ENCODE results near the gene TICRR.

TICRR gene

DNA sequence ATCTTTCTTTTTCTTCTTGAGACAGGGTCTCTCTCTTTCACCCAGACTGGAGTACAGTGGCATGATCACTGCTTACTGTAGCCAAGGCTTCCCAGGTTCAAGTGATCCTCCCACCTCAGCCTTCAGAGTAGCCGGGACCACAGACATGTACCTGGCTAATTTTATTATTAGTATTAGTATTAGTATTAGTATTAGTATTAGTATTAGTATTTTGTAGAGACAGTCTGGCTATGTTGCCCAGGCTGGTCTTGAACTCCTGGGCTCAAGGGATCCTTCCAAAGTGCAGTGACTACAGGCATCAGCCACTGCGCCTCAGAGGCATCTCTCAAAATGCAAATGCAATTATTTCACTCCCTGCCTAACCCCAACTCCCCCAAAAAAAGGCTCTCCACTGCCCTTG lies 78.3 kb downstream of the TICRR start:
- no peak for DNase-seq (ENCODE audit: low read depth, low spot score)

DNA sequence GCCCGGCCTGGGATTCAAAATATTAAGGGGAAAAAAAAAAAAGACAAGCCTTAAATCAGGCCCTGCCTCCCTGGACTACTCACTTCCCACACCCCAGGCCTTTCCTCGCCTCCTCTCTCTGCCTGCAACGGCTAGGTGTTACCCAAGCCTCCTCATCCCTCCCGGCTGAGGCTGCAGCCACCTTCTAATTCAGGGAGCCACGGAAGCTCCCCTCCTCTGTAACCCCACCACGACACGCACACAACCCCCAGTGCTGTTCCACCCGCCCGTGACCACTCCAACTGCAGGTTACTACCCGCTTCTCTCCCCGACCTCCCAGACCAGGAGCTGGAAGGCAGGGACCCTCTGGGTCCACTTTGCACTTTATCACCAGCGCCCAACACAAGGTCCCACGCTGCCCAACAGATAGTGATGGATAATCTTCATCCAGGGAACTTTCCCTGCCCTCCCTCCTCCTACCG lies 79.1 kb downstream of the TICRR start:
- no peak for DNase-seq (ENCODE audit: low read depth, low spot score)

DNA sequence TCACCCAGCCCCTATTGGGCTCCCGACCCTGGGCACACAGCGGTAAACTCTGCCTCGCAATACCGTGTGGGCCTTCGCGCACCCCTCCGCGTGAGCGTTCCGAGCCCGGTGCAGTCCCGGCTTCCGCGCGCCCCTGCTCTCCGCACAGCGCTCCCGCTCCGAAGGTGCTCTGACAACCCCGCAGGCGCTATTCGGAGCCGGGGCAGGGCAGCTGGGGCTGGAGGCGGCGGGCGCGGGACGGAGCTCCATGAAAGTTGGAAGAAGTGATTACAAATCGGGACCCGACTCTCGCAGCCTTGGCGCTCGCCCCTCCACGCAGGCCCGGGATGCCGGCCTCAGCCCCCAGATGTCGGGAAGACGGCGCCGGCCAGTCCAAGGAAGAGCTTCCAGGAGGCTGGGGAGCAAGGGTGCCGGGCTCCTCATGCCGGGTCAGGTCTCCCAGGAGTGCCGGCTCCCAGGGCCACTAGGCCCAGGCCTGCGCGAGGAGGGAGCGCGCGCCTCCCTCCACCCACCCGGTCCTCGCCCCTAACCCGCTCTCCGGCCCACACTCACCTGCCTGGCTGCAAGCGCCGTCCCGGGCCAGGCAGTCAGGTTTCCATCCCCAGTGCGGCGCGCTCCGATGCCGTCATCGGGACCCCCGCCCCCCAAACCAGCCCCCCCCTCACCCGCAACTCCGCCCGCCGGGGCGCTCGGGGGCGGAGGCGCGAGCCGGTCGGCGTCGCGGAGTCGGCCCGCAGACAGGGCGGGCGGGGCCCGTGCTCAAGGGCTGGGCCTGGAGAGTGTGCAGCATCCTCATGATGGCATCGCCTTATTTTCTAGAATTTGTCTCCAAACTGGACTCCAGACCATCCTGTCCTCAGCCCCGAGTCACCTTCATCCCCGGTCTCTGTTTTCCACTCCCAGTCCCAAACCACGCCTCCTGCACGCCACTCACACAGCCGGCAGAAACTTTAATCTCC lies 79.9 kb downstream of the TICRR start, which contains the start of gene KIF7:
TSS of gene KIF7 (minus strand) at position 621 of the 959 bp plus-strand sequence. CDS start 2,537 bp downstream, outside the sequence.
- DNase-seq (ENCODE audit: low read depth, low spot score), result no peak

DNA sequence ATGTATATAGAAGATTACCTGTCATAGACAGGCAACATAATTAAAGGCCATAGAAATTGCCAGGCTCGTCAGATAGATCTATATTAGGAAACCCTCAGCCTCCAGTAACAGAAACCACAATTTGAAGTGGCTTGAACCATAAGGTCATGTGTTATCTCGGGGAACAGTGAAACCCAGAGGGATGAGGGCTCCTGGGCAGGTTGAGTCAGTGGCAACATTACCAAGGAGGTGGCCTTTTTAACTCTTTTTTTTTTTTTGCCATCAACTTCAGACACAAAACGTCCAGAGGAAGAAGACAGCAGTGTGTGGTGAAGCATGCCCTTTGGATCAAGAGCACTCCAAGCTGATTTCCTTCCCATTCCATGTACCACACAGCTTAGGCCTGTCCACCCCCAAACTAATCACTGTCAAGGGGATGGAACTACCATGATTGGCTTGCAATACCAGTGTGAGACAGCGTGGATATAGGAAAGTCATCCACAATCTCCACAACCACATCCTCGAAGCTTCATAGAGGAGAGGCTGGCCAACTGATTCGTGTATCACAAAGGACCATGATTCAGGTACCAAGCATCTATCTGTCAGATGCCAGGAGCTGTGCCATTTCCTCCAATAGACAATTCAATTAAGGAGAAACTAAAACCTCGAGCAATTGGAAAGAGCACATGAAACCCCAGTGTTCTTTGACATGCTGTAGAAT lies 81.0 kb downstream of the TICRR start:
- no peak for DNase-seq (ENCODE audit: low read depth, low spot score)

DNA sequence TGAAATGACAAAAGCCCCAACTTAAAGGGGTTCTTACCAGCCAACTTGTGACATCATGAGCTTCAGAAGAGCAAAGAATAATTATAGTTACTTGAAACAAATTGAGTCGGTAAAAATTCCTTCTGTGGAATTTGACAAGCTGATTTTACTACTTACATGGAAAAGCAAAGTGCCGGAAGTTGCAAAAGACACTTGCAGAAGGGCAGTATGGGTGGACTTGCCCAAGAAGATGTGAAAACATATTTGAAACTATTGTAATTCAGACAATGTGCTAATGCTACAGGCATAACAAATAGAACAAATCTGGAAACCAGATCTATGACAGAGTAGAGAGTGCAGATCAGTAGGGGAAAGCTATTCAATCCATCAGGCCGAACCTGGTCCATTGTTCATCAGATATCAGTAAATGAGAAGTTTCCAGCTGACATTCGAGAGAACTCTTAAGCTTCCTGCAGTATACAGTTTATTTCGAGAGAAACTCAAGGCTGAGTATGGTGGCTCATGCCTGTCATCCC lies 82.5 kb downstream of the TICRR start:
- DNase-seq (ENCODE audit: low read depth, low spot score), result no peak

DNA sequence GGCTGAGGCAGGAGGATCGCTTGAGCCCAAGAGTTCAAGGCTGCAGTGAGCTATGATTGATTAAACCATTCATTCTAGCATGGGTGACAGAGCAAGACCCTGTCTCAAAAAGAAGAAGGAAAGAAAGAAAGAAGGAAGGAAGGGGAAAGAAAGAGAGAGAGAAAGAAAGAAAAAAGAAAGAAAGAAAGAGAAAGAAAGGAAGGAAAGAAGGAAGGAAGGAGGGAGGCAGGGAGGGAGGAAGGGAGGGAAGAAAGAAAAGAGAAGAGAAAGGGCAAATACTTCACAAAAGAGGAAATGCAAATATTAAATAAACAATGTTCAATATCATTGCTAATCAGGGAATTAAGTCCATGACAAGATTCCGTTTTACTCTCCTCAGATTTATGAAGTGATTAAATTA lies 84.0 kb downstream of the TICRR start:
- DNase-seq (ENCODE audit: low read depth, low spot score), result no peak

DNA sequence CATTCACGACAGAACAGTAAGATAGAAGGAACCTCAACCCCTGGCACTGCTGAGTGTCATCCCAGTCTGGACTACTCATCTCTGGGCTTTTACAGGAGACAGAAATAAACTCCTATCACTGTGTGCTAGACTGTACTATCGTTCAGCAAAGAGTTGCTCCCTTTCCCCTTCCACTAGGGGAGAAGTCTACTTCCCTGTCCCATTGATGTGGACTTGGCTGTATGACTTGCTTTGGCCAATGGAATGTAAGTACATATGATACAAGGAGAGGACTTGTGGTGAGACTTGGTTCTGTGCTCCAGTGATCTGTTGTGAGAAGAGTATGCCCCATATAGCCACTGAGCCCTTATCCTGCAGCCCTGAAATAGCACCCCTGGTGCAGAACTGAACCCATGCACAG lies 85.3 kb downstream of the TICRR start:
- DNase-seq (ENCODE audit: low read depth, low spot score), result no peak

DNA sequence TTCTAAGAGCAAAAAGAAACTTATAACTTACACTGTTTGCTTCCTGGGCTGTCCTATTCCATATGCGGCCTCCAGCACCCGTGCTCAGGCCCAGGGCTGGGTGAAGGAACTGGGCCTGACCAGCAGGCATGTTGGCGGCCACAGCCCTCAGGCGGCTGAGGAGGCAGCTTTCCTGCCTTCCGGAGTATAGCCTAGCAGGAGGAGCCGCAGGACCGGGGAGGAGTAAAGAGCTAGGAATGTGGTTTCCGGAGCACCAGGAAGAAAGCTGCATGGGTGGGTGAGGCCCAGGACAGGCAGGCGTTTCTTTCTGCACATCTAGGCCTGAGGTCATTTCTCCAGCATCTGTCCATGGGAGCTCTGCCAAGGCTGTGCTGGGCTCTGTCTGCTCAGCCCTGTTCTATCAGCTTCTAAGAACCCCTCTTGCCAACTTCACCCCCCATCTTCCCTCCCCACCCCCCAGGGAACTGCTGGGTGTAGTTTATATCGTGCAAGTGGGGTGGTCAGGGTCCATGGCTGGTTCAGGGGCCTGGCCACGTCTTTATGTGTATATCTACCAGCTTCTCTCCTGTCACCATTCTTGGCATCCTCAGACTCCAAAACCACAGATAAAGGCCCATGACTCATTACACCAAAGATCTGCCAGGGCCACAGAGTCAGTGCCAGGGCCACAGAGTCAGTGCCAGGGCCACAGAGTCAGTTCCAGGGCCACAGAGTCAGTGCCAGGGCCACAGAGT lies 87.8 kb downstream of the TICRR start:
- DNase-seq (ENCODE audit: low read depth, low spot score), result no peak

DNA sequence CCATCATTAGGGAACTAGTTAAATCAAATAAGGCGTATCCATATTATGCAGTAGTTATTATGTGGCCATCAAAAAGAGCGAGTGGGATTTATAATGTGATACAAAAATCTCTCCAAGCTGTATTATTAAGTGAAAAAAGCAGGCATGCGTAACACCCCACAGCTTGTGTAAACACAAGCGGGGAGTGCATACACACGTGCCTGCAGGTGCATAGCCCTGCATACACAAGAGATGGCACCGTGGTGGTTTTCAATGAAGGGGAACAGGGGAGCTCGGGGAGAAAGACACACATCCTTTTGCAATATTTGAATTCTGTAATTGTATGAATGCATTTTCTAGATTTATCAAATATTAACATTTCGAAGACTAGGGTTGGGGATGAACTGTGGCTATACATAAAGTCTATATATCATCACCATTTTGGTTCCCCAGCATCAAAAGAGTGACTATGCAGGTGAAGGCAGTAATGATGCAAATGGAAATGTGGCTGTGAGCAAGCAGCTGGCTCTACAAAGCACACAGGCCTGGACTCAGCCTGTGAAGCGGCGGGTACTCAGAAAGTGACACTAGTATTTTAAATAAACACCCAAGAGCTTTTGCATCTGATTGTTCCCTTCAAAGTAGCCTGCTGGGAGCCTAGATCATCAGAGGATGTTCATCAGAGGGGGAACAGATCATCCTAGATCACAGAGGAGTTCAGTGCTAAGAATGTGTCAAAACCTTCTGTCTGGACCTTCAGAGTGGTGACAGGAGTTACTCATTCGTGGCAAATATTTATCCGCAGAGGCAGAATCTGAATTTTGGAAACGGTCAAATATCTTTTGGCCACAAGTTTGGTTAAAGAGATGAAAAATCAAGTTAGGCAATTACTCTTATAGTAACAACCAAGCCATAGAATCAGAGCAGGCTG lies 89.4 kb downstream of the TICRR start:
- no peak for DNase-seq (ENCODE audit: low read depth, low spot score)

DNA sequence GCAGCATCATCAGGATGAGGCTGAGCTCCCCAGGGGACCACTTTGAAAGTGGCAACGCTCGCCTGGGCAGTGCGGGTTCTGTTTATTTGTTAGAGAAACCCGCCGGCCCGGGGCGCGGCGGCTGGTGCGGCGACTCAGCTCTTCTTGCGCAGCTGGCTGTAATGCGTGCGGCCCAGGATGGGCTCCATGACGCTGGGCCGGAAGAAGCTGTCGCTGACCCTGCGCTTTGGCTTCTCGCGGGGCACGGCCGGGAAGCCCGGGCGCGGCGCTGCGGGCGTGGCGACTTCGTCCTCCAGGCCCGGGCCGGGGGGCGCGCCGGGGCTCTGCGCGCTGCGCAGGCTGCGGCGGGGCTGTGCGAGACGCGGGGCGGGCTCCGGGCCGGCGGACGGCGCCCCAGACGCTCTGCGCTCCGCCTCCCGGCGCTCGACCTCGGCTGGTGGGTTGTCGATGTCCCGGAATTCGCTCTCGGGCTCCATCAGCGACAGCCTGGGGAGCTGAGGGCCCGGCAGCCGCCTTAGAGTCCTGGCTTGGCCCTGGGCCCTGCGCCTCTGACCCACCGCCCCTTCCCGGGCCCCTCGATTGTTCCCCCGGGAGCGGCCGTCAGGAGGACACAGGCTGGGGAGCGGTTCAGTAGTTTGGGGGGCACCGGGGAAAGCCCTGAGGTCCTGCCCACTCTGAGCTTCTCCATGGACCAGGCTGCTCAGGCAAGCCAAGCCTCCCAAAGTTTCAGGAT lies 90.3 kb downstream of the TICRR start:
- no peak for DNase-seq (ENCODE audit: low read depth, low spot score)

DNA sequence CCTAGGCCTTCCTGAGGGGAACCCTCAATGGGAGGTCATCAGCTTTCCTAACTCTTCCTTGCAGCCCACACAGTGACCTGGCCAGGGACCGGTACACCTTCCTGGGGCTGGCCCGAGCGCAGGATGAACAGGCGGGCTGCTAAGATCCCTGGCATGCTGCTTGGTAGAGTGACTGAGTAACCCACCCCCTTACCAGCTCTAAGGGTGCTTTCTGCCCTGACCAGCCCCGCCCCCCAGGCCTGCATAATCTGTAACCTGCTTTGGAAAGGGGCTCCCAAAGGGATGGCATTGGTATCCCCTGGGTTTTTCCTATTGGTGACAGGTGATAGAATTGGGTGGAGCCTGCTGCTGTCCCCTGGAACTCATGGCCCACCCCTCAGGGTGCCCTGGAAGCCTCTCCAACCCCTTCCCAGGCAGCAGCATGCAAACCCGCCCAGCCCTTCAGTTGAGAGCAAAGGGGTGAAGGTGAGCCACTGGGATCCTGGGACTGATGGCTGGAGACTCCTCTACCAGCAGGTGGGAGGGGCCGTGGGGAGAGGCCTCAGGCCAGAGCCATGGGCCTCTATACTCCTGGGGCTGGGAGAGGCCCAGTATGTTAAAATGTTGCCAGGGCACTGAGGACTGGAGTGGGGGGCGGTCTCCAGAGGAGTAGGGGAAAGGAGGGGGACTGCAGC lies 91.1 kb downstream of the TICRR start:
- DNase-seq (ENCODE audit: low read depth, low spot score), result no peak

DNA sequence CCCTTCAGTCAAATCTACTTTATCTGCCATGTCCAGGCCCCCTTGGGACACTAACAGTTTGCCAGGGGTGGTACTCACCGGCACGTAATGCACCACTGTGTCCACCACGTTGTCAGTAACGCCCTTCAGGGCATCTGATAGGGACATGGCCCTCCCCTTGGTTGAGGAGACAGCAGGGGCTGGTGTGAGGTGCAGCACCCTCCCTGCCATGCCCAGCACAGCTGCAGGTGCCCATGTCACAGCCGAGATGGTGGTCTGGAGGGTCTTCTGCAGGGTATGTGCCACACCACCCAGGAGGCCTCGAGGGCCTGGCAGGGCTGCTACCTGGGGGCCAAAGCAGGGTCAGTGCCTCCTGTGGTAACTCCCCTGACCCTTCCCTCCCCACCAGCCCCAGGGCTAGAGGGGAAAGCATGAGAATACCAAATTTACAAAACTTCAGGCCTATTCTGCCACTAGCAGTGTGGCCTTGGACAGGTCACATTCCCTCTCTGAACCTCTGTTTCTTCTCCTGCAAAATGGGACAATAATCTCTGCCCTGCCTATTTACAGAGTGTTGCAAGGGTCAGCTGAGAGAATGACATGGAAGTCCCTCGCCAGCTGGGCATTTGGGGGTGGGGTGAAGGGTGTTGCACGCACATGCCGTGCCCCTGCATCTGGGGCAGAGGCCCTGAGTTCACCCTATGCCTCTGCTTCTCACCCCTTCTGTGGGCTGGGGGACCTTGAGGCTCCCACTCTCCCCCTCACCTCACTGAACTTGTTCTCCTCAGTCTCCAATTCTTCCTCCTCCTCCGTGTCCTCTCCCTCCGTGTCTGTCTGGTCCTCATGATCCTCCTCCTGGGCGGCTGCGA lies 91.8 kb downstream of the TICRR start:
- no peak for DNase-seq (ENCODE audit: low read depth, low spot score)

DNA sequence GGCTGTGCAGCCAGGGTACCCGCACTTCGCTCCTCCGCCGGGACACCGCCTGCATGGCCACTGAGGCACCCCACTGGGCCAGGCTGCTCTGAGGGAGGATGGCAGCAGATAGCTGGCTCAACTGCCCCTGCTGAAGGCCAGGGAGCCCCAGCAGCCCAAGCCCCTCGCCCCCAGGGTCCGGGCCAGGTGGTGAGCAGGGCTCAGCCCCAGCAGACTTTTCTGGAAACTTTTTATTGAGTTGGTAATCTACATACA lies 92.4 kb downstream of the TICRR start:
- no peak for DNase-seq (ENCODE audit: low read depth, low spot score)

DNA sequence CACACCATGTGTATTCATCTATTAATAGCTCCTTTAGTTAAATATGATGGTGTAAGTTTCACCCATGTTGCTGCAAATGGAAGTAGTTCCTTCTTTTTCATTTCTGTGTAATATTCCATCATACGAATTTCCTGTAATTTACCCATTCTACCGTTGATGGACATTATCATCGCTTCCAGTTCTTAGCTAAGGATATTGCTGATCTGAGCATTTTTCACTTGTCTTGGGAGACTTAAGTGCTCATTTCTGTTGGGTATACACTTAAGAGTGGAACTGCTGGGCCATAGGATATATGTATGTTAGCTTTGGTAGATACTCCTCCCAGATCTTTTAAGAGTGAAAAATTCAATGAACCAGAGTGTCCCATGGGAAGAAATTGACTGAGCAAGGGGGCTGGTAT lies 92.9 kb downstream of the TICRR start:
- no peak for DNase-seq (ENCODE audit: low read depth, low spot score)

DNA sequence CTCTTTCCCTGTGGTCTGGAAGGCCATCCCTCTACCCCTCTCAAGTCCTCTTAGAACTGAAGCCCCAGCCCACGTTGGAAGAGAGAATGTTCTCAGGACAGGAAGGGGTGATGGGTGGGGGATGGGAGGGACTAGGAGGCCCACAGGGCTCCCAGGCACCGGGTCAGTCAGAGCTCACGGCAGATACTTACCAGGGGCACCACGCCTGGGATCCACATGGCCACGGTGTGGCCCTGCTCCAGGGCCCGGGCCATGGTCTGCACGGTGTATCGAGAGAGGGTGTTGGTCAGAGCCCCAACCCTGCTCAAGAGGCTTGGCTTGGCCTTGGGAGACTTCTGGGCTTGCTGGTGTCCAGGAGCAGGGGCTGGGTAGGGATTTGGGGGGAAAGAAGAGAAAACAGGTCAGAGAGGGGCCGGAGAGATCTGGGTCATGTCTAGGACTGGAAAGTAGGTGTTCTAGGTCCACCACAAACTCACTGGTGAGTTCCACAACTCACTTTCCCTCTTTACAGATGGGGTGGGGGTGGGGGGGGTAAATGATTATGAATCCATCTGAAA lies 94.1 kb downstream of the TICRR start:
- no peak for DNase-seq (ENCODE audit: low read depth, low spot score)

DNA sequence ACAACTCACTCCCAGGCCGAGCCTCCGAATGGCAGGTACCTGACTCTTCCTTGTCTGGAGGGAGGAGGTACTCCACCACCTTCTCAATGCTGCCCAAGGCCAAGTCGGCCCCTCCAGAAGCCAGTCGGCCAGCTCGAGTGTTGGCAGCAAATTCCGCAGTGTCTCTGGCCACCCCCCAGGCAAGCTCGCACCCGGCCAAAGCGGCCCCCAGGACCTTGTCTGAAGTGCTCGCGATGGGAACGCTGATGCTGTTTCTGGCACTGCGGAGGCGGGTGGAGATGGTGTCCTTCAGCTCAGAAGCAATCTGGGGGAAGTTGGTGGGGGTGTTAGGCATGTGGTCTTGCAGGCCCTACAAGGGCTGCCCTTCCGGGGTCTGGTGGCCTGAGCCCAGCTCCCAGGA lies 94.7 kb downstream of the TICRR start:
- no peak for DNase-seq (ENCODE audit: low read depth, low spot score)

DNA sequence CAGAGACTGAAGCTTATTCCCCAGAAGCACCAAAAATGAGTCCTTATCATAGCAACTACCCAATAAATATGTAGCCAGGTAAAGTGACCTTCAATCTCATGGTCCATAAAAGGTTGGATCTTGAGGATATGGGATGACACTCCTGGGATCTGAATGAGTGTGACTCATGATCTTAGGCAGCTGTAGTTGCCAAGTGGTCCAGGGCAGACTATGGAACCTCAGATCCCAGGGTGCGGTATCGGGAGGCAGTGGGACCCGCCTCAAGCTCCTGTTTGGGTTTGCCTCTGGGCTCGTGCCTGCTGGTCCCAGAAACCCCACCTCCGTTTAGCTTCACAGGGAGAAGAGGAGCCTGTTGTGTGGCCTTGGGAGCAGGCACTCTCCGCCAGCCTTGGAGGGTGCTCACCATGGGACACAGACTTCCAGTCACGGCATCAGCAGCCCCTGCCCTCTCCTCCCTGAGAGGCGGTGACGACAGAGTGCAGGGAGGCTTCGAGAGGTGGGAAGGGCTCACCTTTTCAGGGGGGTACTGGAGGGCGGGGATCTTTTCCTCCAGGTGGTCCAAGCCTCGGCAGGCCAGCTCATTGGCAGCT lies 95.8 kb downstream of the TICRR start:
- DNase-seq (ENCODE audit: low read depth, low spot score), result no peak

DNA sequence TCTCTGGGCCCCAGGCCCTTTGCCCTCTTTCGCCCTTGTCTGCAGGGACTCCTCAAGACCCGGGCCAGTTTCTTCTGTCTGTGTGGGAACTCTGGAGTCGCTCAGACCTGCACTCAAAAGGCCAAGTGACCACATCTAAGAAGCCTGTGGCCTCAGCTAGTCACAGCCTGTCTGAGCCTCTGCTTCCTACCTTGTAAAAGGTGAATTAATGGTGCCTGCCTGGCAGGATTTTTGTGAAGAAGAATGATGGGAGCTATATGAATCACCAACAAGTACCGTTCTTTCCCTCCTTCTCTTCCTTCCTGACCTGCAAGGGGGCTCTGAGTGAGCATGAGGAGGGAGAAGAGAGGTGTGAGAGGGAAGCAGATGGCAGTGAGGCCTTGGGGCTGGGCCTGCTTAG lies 96.4 kb downstream of the TICRR start:
- DNase-seq (ENCODE audit: low read depth, low spot score), result no peak

All from iPS DF 19.7 (cell line).